ENCODE data around the gene RHOXF2B.

The RHOXF2B gene

DNA sequence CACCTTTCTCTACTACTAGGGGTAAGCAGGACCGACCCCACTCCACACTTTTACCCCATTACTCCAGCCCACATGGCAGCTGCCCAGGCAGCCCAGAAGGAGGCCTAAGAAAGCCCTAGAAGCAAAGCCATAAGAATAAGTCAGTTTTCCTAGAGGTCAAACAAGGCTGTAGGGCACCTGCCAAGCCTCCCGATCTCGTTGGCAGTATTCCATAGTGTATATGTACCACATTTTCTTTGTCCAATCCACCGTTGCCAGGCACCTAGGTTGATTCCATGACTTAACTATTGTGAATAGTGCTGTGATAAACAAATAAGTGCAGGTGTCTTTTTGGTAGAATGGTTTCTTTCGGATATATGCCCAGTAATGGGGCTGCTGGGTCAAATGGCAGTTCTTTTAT, 54.2 kb downstream of the RHOXF2B start:
- no peak for TF ChIP-seq USF1 (IDR thresholded peaks at IDR 0.05)
- TF ChIP-seq MAX (IDR thresholded peaks at IDR 0.05) = no peak
- TF ChIP-seq EP300 (IDR thresholded peaks at IDR 0.05; ENCODE audit: borderline replicate concordance) = no peak
- no peak for TF ChIP-seq YY1 (IDR thresholded peaks at IDR 0.05; ENCODE audit: low read depth)
- no peak for TF ChIP-seq TCF12 (IDR thresholded peaks at IDR 0.05; ENCODE audit: low read depth)
- no peak for TF ChIP-seq FOXM1 (IDR thresholded peaks at IDR 0.05; ENCODE audit: borderline replicate concordance, low read depth)
- TF ChIP-seq NFIC (IDR thresholded peaks at IDR 0.05) = no peak
- no peak for TF ChIP-seq TAF1 (IDR thresholded peaks at IDR 0.05; ENCODE audit: low read depth)
- no peak for TF ChIP-seq CREB1 (IDR thresholded peaks at IDR 0.05; ENCODE audit: low read depth)
- TF ChIP-seq REST (IDR thresholded peaks at IDR 0.05; ENCODE audit: low read depth) = no peak
- TF ChIP-seq EGR1 (IDR thresholded peaks at IDR 0.05) = no peak
- no peak for TF ChIP-seq RAD21 (IDR thresholded peaks at IDR 0.05; ENCODE audit: low read depth)
- no peak for TF ChIP-seq ZBTB7A (IDR thresholded peaks at IDR 0.05; ENCODE audit: low read depth)
- no peak for TF ChIP-seq TEAD4 (IDR thresholded peaks at IDR 0.05)
- TF ChIP-seq CEBPB (IDR thresholded peaks at IDR 0.05) = no peak

GRCh38 chrX:120022763-120023162, 54.7 kb downstream of the RHOXF2B start:
- TF ChIP-seq CEBPB (IDR thresholded peaks at IDR 0.05) = no peak
- TF ChIP-seq MAX (IDR thresholded peaks at IDR 0.05) = no peak
- no peak for TF ChIP-seq EGR1 (IDR thresholded peaks at IDR 0.05)
- no peak for TF ChIP-seq EP300 (IDR thresholded peaks at IDR 0.05; ENCODE audit: borderline replicate concordance)
- no peak for TF ChIP-seq FOXM1 (IDR thresholded peaks at IDR 0.05; ENCODE audit: borderline replicate concordance, low read depth)
- TF ChIP-seq TCF12 (IDR thresholded peaks at IDR 0.05; ENCODE audit: low read depth) = no peak

Data from Ishikawa (cell line).